Measurements from ENCODE around the gene PLEKHA6. TPM values are rescaled to one million over a fixed set of nuclear protein-coding genes. Genes with fewer than 3 reads are reported as not detected.

The PLEKHA6 gene
- total and polyA plus RNA-seq, 2 of the 8 experiments (the other 6 are each of a cell fraction or from before 2014, with no cell fraction given), result 4.8 to 20.2 TPM

DNA sequence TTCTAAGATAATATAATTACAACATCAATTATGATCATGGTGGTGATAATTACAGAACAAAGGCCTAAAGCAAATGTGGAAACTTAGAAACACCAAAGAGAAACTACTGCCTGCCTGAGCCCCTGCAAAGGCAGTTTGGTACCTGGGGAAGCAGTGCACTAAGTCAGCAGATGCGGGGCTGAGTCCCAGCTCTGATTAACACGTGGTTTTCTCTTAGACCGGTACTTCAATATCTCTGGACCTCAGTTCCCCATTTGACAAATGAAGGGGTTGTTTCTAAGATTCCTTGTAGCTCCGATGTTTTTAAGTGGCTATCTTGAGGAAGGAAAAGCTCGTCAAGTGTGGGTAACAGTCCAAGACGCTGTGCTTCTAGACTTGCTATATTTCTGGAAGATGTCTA is 16.7 kb upstream of the PLEKHA6 start:
- Histone ChIP-seq H3K4ac (replicated peaks; ENCODE audit: insufficient read length, low read depth, low read length) (no peak overlapping the region), H3K27me3 (replicated peaks in 1 of 4; ENCODE audit: control insufficient read depth in 3 of 4, extremely low read depth in 1 of 4, insufficient read depth in 3 of 4, low read length in 3 of 4) (peaks cover 5 to 52% (median 27%) of the 10 kb centered on the region in 4 experiments), H3K79me2 (ENCODE audit: control insufficient read depth in 1 of 2, insufficient read depth in 2 of 2, low read length in 2 of 2) (no peaks in the 10 kb centered on the region), H4K20me1 (replicated peaks in 1 of 2; ENCODE audit: control insufficient read depth in 1 of 2, insufficient read depth in 2 of 2, low read length in 2 of 2) (no peaks in the 10 kb centered on the region), H3K4me2 (ENCODE audit: insufficient read depth in 1 of 2, low read depth in 2 of 2, low read length in 2 of 2) (no peak overlapping the region; a peak in 1 of 4 replicates), H4K5ac (ENCODE audit: insufficient read length, low read depth, low read length) (no peak overlapping the region), H3K23me2 (ENCODE audit: low read depth, low read length) (peaks cover 8% of the 10 kb centered on the region), H3K36me3 (ENCODE audit: control insufficient read depth in 2 of 4, insufficient read depth in 4 of 4, low read length in 3 of 4) (no peaks in the 10 kb centered on the region), H2AK5ac (ENCODE audit: low read depth, low read length) (no peak overlapping the region), H2BK15ac (ENCODE audit: low read length) (no peak overlapping the region), H2AFZ (ENCODE audit: low read length) (no peak overlapping the region), H2BK120ac (replicated peaks; ENCODE audit: low read depth, low read length) (no peak overlapping the region), H3K18ac (ENCODE audit: extremely low read depth, low read length) (no peak overlapping the region), H4K8ac (ENCODE audit: extremely low read depth, insufficient read depth, low read length) (no peak overlapping the region), H3K4me1 (replicated peaks in 1 of 4; ENCODE audit: control insufficient read depth in 3 of 4, insufficient read depth in 4 of 4, low read length in 3 of 4) (peaks cover 0 to 4% (median 1%) of the 10 kb centered on the region in 4 experiments; a peak in 6 of 7 replicates), H3K9me3 (ENCODE audit: insufficient read depth in 2 of 2, low read depth in 1 of 2, low read length in 1 of 2) (no peaks in the 10 kb centered on the region), H3K79me1 (ENCODE audit: low read depth, low read length) (no peaks in the 10 kb centered on the region), H2BK20ac (ENCODE audit: low read length) (no peak overlapping the region), H3K9ac (replicated peaks in 1 of 4; ENCODE audit: extremely low read depth in 1 of 4, low read depth in 3 of 4, low read length in 3 of 4) (no peak overlapping the region), H2BK5ac (ENCODE audit: low read depth, low read length) (no peak overlapping the region), H2BK12ac (ENCODE audit: low read depth, low read length) (no peak overlapping the region), H3K23ac (ENCODE audit: insufficient read length) (no peak overlapping the region), H3K14ac (ENCODE audit: insufficient read length) (no peak overlapping the region), H3K27ac (ENCODE audit: low read depth, low read length) (no peak overlapping the region), H3K56ac (replicated peaks; ENCODE audit: insufficient read length, low read depth, low read length) (no peak overlapping the region), H4K91ac (replicated peaks; ENCODE audit: insufficient read length, low read length) (no peak overlapping the region), H3K4me3 (ENCODE audit: extremely low read depth in 1 of 4, insufficient read depth in 2 of 4, low read depth in 3 of 4, low read length in 4 of 4) (no peak overlapping the region)
- FAIRE-seq, result no peak
- ChIA-PET POLR2A (ENCODE audit: partially characterized antibody) (interaction anchor here (1.2 to 1.4 kb wide), 2 partner anchors 35 to 162 kb away, joined by 3 read pairs; partner anchors contain the start of gene GOLT1A), CTCF (ENCODE audit: partially characterized antibody) (interaction anchor here (1.4 to 11.3 kb wide), 3 partner anchors 15 to 505 kb away, joined by 5 to 107 read pairs (median 31); partner anchors contain the start of gene PLEKHA6)
- WGBS, 2 experiments (ENCODE audit: extremely low coverage in 1 of 2, insufficient coverage in 1 of 2, insufficient read length in 1 of 2, insufficient replicate concordance in 2 of 2, low coverage in 1 of 2, low lambda C conversion rate in 2 of 2, missing lambda C conversion rate in 1 of 2), result 92% methylated on average over 6 of the region's 6 CpGs; no CpG with 5 or more reads in 1 of the 2 experiments
- no peak for TF ChIP-seq RFX5 (IDR thresholded peaks at IDR 0.05; ENCODE audit: borderline replicate concordance, low read depth, low read length)
- no peak for TF ChIP-seq SUZ12 (IDR thresholded peaks at IDR 0.05; ENCODE audit: low read length)
- TF ChIP-seq CBX5 (IDR thresholded peaks at IDR 0.05; ENCODE audit: low read depth, low read length), result no peak
- TF ChIP-seq RXRA (IDR thresholded peaks at IDR 0.05; ENCODE audit: insufficient read depth, low read depth, low read length), result no peak
- no peak for TF ChIP-seq BRCA1 (IDR thresholded peaks at IDR 0.05; ENCODE audit: low read depth, low read length)
- no peak for TF ChIP-seq YY1 (IDR thresholded peaks at IDR 0.05; ENCODE audit: low read depth, low read length)
- TF ChIP-seq NANOG (IDR thresholded peaks at IDR 0.05; ENCODE audit: insufficient read depth, low read depth, low read length, poor library complexity, severe bottlenecking), result no peak
- TF ChIP-seq, protein P1, sequence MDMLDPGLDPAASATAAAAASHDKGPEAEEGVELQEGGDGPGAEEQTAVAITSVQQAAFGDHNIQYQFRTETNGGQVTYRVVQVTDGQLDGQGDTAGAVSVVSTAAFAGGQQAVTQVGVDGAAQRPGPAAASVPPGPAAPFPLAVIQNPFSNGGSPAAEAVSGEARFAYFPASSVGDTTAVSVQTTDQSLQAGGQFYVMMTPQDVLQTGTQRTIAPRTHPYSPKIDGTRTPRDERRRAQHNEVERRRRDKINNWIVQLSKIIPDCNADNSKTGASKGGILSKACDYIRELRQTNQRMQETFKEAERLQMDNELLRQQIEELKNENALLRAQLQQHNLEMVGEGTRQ (IDR thresholded peaks at IDR 0.05; ENCODE audit: low read length), result no peak
- no peak for TF ChIP-seq TBP (IDR thresholded peaks at IDR 0.05; ENCODE audit: low read depth, low read length)
- DNase-seq (ENCODE audit: low read depth in 1 of 2, low spot score in 2 of 2), result no peak
